Mammary epithelial cell (primary cell): Measurements from ENCODE around the gene TRAPPC3L.

Experiments
- CTCF ChIP-seq, 2 donors: IDR thresholded peaks in 1 of 2; conservative IDR thresholded peaks in 1 of 2; 2 replicates each; pipeline ENCODE4 v1.5.1; 2011 to 2012; ENCODE audit warnings: inconsistent platforms in 2 of 2, low read length in 2 of 2, mild to moderate bottlenecking in 2 of 2, control low read depth in 1 of 2, low read depth in 1 of 2; ENCODE audit not compliant: insufficient read depth in 1 of 2; ENCODE audit errors: extremely low read depth in 1 of 2
- EZH2 ChIP-seq: IDR thresholded peaks from 2 replicates; pipeline ENCODE4 v1.6.1; 2012; ENCODE audit warnings: low read length, inconsistent platforms, borderline replicate concordance

GRCh38 chr6:116528133-116528532 lies 17.4 kb downstream of the TRAPPC3L start:
- TF ChIP-seq CTCF (conservative IDR thresholded peaks at IDR 0.05 in 1 of 2, IDR thresholded peaks at IDR 0.05 in 1 of 2; ENCODE audit: extremely low read depth in 1 of 2, insufficient read depth in 1 of 2, low read depth in 1 of 2, low read length in 2 of 2), result no peak
- no peak for TF ChIP-seq EZH2
